Sigmoid colon (tissue), 4 donors: Measurements from ENCODE around the gene HOXB8.

Experiments
- CTCF ChIP-seq, 4 experiments: fragments of 450-650 bp in 3 of 4; fragments of 200-600 bp in 1 of 4; IDR thresholded peaks; one replicate each; pipeline ENCODE4 v1.5.1; 2016 to 2019; ENCODE audit warnings: antibody characterized with exemption in 4 of 4, mild to moderate bottlenecking in 3 of 4, moderate library complexity in 2 of 4
- EP300 ChIP-seq, 4 donors: sonication (generic); formaldehyde crosslinking; IDR thresholded peaks; one replicate each; pipeline ENCODE4 v1.6.1; 2017; ENCODE audit warnings: antibody characterized with exemption in 4 of 4
- POLR2A ChIP-seq, 2 donors: fragments of 450-650 bp; IDR thresholded peaks; one replicate each; pipeline ENCODE4 v1.6.1; 2016; ENCODE audit warnings: antibody characterized with exemption in 2 of 2, mild to moderate bottlenecking in 2 of 2, moderate library complexity in 2 of 2
- POLR2AphosphoS5 ChIP-seq, 4 donors: sonication (generic); formaldehyde crosslinking; IDR thresholded peaks; one replicate each; pipeline ENCODE4 v1.6.1; 2017; ENCODE audit warnings: antibody characterized with exemption in 4 of 4

DNA sequence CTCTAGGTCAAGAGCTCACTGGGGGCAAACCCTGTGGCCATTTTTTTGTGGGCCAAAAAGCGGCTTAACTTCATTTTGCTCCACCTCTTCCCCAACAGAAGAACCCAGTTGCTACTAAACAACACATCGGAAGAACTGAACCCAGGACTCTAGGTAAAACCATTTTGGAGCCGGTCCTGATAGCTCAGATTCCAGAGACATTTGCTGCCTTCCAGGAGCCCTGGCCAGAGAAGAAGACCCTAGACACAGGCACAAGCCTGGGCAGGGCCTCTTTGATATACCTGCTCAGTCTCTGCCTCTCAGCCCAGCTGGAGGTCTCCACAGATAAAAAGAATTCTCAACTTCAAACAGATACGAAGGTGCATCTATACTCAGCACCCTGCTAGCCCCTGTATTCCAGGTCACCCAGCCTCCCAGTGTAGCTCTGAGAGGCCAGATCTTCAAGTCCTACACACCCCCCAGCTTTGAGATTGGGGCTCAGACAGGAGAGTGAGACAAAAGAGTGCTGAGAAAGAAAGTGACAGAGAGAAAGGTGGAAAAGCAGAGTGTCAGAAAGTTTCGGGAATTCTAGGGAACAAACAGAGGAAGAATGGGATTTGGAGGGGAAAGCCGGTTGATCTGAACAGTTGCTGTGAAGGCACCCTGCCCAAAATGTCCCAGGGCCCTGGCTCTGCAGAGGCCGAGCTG, 17.6 kb upstream of the HOXB8 start:
- TF ChIP-seq CTCF (IDR thresholded peaks at IDR 0.05), result no peak
- no peak for TF ChIP-seq EP300 (IDR thresholded peaks at IDR 0.05)
- no peak for TF ChIP-seq POLR2A (IDR thresholded peaks at IDR 0.05)
- TF ChIP-seq POLR2AphosphoS5 (IDR thresholded peaks at IDR 0.05), result no peak
